ENCODE measurements around the gene HOXD10. TPM values are rescaled to one million over a fixed set of nuclear protein-coding genes. Genes with fewer than 3 reads are reported as not detected.

HOXD10 gene
- total RNA-seq, 1 donor from 2014 or later, result 19.6 TPM

- DNase-seq (ENCODE audit: extremely low spot score in 2 of 2), result no peak
- intact Hi-C loops (cut with DNase I), result loop anchor here (5.0 to 10.0 kb wide), 2 partner anchors 696 to 1023 kb away; no protein-coding TSS in a partner anchor
- Histone ChIP-seq H3K27me3 (no peaks in the 10 kb centered on the region), H3K27ac (peak overlapping the region; percentile 77), H3K4me1 (peaks cover 14% of the 10 kb centered on the region), H3K36me3 (peaks cover 0 to 7% of the 10 kb centered on the region in 2 donors), H3K9me3 (no peaks in the 10 kb centered on the region), H3K4me3 (peak overlapping the region; percentile 33 to 47)
- TF ChIP-seq POLR2AphosphoS5 (IDR thresholded peaks at IDR 0.05; ENCODE audit: insufficient read depth in 1 of 2, low read depth in 1 of 2) (no peak), CTCF (IDR thresholded peaks at IDR 0.05) (no peak), POLR2A (IDR thresholded peaks at IDR 0.05) (no peak)
Measured at GRCh38 chr2:176121190-176122051, 4.8 kb downstream of the HOXD10 start.

GRCh38 chr2:176122052-176122682, 5.6 kb downstream of the HOXD10 start:
- H3K4me3 ChIP-seq, result peak overlapping the region; percentile 33 to 47
- H3K9me3 ChIP-seq, result no peaks in the 10 kb centered on the region
- TF ChIP-seq CTCF (IDR thresholded peaks at IDR 0.05) (no peak), POLR2AphosphoS5 (IDR thresholded peaks at IDR 0.05; ENCODE audit: insufficient read depth in 1 of 2, low read depth in 1 of 2) (peak in 1 of 2 donors; percentile 50)
- peak overlapping the region; percentile 77 for H3K27ac ChIP-seq
- DNase-seq (ENCODE audit: extremely low spot score in 2 of 2), result no peak
- peaks cover 0 to 6% of the 10 kb centered on the region in 2 donors for H3K36me3 ChIP-seq
- intact Hi-C loops (cut with DNase I), result loop anchor here (5.0 to 10.0 kb wide), 2 partner anchors 695 to 1023 kb away; no protein-coding TSS in a partner anchor
- H3K4me1 ChIP-seq, result peaks cover 12% of the 10 kb centered on the region
- H3K27me3 ChIP-seq, result no peaks in the 10 kb centered on the region

GRCh38 chr2:176122683-176123410, 6.3 kb downstream of the HOXD10 start, which contains the start of gene HOXD9:
Gene HOXD9 (plus strand): TSS chr2:176122719. CDS start chr2:176122769, 50 bp downstream.
- DNase-seq (ENCODE audit: extremely low spot score in 2 of 2), result no peak
- peak within 1 kb of the TSS; percentile 77 for H3K27ac ChIP-seq
- peak within 1 kb of the TSS; percentile 33 to 47 for H3K4me3 ChIP-seq
- no peaks in the 10 kb centered on the region for H3K9me3 ChIP-seq
- no peaks in the 10 kb centered on the region for H3K36me3 ChIP-seq
- TF ChIP-seq POLR2AphosphoS5 (IDR thresholded peaks at IDR 0.05; ENCODE audit: insufficient read depth in 1 of 2, low read depth in 1 of 2), result peak in 1 of 2 donors; percentile 1
- no peak for TF ChIP-seq POLR2A (IDR thresholded peaks at IDR 0.05)
- H3K4me1 ChIP-seq, result peaks cover 5% of the 10 kb centered on the region
- intact Hi-C loops (cut with DNase I), result loop anchor here (5.0 to 10.0 kb wide), 2 partner anchors 694 to 1022 kb away; no protein-coding TSS in a partner anchor
- H3K27me3 ChIP-seq, result no peaks in the 10 kb centered on the region

GRCh38 chr2:176123411-176124109, 7.0 kb downstream of the HOXD10 start:
- Histone ChIP-seq H3K4me1 (no peaks in the 10 kb centered on the region), H3K9me3 (no peaks in the 10 kb centered on the region), H3K27me3 (no peaks in the 10 kb centered on the region), H3K27ac (peak overlapping the region; percentile 77), H3K4me3 (peak overlapping the region; percentile 33 to 47), H3K36me3 (no peaks in the 10 kb centered on the region)
- DNase-seq (ENCODE audit: extremely low spot score in 2 of 2), result no peak
- intact Hi-C loops (cut with DNase I), result loop anchor here (5.0 to 10.0 kb wide), 2 partner anchors 694 to 1021 kb away; no protein-coding TSS in a partner anchor
- TF ChIP-seq POLR2A (IDR thresholded peaks at IDR 0.05), result no peak

GRCh38 chr2:176124110-176124946, 7.8 kb downstream of the HOXD10 start:
- intact Hi-C loops (cut with DNase I), result loop anchor here (5.0 to 10.0 kb wide), 2 partner anchors 693 to 1020 kb away; no protein-coding TSS in a partner anchor

More at GRCh38 chr2:176124110-176124946, 7.8 kb downstream of the HOXD10 start:
- Histone ChIP-seq H3K9me3 (no peaks in the 10 kb centered on the region), H3K4me1 (peaks cover 7% of the 10 kb centered on the region), H3K27ac (peak overlapping the region; percentile 77), H3K27me3 (no peaks in the 10 kb centered on the region), H3K36me3 (no peaks in the 10 kb centered on the region), H3K4me3 (peak overlapping the region; percentile 33 to 47)
- DNase-seq (ENCODE audit: extremely low spot score in 2 of 2), result no peak
- TF ChIP-seq POLR2AphosphoS5 (IDR thresholded peaks at IDR 0.05; ENCODE audit: insufficient read depth in 1 of 2, low read depth in 1 of 2) (no peak), CTCF (IDR thresholded peaks at IDR 0.05) (no peak), POLR2A (IDR thresholded peaks at IDR 0.05) (no peak)
